ENCODE data around the gene TXNL4A. TPM values are rescaled to one million over a fixed set of nuclear protein-coding genes. Genes with fewer than 3 reads are reported as not detected.

The TXNL4A gene
- total RNA-seq, 6 donors from 2014 or later: 11.5 to 101 (median 27.8) TPM

DNA sequence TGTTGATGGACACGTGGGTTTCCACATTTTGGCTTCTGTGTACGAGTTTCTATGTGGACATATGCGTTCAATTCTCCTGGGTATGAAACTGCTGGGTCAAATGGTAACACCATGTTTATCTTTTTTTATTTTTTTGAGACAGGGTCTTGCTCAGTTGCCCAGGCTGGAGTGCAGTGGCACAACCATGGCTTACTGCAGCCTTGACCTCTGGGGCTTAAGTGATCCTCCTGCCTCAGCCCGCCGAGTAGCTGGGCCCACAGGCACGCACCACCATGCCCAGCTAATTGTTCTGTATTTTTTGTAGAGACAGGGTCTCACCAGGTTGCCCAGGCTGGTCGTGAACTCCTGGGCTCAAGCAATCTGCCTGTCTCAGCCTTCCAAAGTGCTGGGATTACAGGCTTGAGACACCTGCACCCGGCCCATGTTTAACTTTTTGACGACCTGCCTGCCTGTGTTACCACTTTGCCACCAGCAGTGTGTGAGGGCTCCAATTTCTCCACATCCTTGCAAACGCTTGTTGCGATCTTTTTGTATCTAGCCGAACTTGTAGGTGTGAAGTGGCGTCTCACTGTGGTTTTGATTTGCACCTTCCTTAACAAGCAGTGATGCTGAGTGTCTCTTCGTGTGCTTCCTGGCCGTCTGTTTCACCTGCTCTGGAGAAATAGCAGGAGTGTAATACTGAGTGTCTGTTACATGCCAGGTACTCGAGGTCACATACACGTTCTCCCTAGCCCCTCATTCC, 17.0 kb downstream of the TXNL4A start:
- DNase-seq: no peak
- no peak overlapping the region for H3K4me3 ChIP-seq
- WGBS, 2 donors: 86 to 90% methylated on average over 17 of the region's 17 CpGs
- no peaks in the 10 kb centered on the region for H3K9me3 ChIP-seq
- no peak overlapping the region for H3K27ac ChIP-seq
- TF ChIP-seq, protein P1, sequence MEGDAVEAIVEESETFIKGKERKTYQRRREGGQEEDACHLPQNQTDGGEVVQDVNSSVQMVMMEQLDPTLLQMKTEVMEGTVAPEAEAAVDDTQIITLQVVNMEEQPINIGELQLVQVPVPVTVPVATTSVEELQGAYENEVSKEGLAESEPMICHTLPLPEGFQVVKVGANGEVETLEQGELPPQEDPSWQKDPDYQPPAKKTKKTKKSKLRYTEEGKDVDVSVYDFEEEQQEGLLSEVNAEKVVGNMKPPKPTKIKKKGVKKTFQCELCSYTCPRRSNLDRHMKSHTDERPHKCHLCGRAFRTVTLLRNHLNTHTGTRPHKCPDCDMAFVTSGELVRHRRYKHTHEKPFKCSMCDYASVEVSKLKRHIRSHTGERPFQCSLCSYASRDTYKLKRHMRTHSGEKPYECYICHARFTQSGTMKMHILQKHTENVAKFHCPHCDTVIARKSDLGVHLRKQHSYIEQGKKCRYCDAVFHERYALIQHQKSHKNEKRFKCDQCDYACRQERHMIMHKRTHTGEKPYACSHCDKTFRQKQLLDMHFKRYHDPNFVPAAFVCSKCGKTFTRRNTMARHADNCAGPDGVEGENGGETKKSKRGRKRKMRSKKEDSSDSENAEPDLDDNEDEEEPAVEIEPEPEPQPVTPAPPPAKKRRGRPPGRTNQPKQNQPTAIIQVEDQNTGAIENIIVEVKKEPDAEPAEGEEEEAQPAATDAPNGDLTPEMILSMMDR (IDR thresholded peaks at IDR 0.05): no peak
- no peak for TF ChIP-seq POLR2AphosphoS5 (IDR thresholded peaks at IDR 0.05)
- TF ChIP-seq POLR2A (IDR thresholded peaks at IDR 0.05): no peak
- TF ChIP-seq EP300 (IDR thresholded peaks at IDR 0.05): no peak
- no peak for ATAC-seq (ENCODE audit: low FRiP score in 2 of 2)
- peaks cover 15 to 70% (median 39%) of the 10 kb centered on the region in 4 donors for H3K36me3 ChIP-seq
- H3K27me3 ChIP-seq: no peaks in the 10 kb centered on the region
- no peaks in the 10 kb centered on the region for H3K4me1 ChIP-seq

DNA sequence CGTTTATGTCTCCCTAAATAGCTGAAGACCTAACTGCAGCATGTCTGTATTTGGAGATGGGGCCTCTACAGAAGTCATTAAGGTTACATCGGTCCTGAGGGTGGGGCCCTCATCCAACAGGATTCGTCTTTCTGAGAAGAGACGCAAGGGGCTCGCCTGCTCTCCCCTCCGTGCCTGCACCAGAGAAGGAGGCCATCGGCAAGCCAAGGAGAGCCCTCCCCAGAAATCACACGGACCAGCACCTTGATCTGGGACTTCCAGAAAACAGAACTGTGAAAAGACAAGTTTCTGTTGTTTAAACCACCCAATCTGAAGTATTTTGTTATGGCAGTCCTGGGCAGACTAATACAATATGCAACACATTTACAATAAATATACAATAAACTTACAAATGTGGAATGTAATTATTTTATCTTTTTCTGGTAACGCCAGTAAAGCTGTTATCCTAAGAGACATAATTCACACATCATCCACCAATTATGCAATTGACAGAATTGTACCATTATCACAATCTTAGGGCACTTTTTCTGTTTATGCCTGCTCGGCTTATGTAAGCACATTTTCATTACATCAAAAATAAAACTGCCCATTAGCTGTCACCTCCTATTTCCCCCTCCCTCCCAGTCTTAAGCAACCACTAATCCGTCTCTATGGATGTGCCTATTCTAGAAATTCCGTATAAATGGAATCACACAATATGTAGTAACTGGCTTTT, 17.8 kb downstream of the TXNL4A start:
- Histone ChIP-seq H3K27ac (no peak overlapping the region), H3K27me3 (no peaks in the 10 kb centered on the region), H3K36me3 (peaks cover 15 to 62% (median 31%) of the 10 kb centered on the region in 4 donors), H3K9me3 (no peaks in the 10 kb centered on the region), H3K4me3 (no peak overlapping the region), H3K4me1 (peaks cover 0 to 8% (median 3%) of the 10 kb centered on the region in 4 donors)
- 93% methylated on average over 10 to 12 of the region's 12 CpGs for WGBS, 2 donors
- TF ChIP-seq POLR2AphosphoS5 (IDR thresholded peaks at IDR 0.05) (no peak), EP300 (IDR thresholded peaks at IDR 0.05) (no peak), POLR2A (IDR thresholded peaks at IDR 0.05) (no peak)
- TF ChIP-seq, protein P1 (IDR thresholded peaks at IDR 0.05): no peak
- peak in 1 of 2 donors; percentile 15 for DNase-seq
- ATAC-seq (ENCODE audit: low FRiP score in 2 of 2): no peak

DNA sequence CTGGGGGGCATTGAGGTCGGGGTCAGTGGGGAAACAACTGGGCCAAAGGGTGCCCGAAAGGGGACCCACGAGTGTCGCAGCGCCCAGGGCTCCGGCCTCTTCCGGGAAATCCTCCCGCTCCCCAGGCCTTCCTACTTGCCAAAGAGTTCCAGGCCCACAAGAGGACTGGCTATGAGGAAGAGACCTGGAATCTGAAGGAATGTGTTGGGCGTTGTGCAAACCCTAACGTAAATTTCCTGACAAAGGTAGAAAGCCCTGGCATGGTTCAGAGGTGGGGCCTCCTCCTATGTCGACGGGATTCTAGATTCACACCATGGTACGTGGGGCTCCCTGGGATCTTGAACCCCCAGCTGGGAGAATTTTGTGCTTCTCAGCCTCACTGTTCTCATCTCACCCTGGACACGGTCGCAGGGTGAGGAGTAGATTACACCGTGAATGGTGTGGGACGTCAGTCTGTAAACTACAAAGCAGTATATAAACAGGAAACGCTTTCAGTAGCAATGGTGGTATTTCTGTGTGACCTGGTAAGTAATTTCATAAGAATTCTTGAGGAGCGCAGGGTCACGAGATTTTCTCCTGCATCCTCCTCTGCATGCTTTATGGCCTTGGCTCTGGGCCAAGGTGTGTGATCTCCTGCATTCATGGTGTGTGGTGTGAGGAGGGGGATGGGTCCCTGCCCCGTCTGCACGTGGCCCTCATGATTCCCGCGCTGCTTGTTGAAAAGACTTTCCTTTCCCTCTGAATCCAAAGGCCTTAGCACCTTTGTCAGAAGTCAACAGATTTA, 23.1 kb downstream of the TXNL4A start:
- peak; percentile 28 to 60 for ATAC-seq (ENCODE audit: low FRiP score in 2 of 2)
- H3K4me3 ChIP-seq: peak overlapping the region; percentile 40 to 78 (median 65)
- WGBS, 2 donors: 10 to 12% methylated on average over 19 to 22 of the region's 24 CpGs
- H3K9me3 ChIP-seq: no peaks in the 10 kb centered on the region
- peaks cover 17 to 54% (median 34%) of the 10 kb centered on the region in 4 donors for H3K4me1 ChIP-seq
- TF ChIP-seq POLR2A (IDR thresholded peaks at IDR 0.05): peak in 2 of 4 donors; percentile 9 to 14
- peak in 1 of 4 donors; percentile 5 for TF ChIP-seq EP300 (IDR thresholded peaks at IDR 0.05)
- peak in 1 of 2 donors; percentile 11 for TF ChIP-seq POLR2AphosphoS5 (IDR thresholded peaks at IDR 0.05)
- TF ChIP-seq, protein P1 (IDR thresholded peaks at IDR 0.05): no peak
- DNase-seq: peak; percentile 67 to 82
- H3K36me3 ChIP-seq: peaks cover 0 to 15% (median 2%) of the 10 kb centered on the region in 4 donors
- H3K27me3 ChIP-seq: no peaks in the 10 kb centered on the region
- H3K27ac ChIP-seq: peak overlapping the region; percentile 84 to 91 (median 90)

DNA sequence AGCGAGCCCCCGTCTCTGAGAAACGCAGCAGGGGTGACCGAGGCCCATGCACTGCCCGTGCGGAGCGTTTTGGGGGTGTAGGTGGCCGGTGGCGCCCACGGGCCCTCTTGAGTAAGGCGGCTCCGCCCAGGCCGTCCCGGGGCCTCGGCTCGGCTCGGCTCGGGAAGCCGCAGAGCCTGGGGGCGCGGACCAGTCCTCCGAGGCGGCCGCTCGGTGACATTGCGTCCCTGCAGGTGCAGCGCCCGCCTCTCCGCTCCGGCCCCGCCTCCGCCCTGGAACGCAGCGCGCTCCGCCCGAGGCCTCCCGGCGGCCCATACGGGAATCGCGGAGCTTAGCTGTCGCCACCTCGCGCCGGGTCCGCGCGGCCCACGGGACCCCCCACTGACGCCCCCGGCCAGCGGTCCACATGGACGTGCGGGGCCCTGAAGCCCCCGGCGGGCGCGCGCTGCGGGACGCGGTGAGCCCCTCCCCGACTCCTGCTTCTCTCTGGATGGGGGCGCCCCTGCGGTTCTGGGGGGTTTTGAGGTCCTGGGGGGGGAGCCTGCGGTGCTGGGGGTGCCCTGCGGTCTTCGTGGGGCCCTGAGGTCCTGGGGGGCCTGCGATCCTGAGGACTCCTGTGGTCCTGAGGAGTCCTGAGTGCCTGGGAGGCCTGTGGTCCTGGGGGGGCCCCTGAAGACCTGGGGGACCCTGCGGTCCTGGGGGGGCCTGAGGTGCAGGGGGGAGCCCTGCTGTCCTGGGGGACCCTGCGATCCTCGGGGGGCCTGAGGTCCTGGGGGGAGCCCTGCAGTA, 23.8 kb downstream of the TXNL4A start, which contains the start of gene HSBP1L1:
TSS of gene HSBP1L1 (plus strand) at position 314 of the 789 bp plus-strand sequence. CDS start at position 407, 93 bp downstream.
- ATAC-seq (ENCODE audit: low FRiP score in 2 of 2) (peak; percentile 83 to 89), DNase-seq (peak; percentile 85 to 96)
- Histone ChIP-seq H3K9me3 (no peaks in the 10 kb centered on the region), H3K4me1 (peaks cover 17 to 62% (median 37%) of the 10 kb centered on the region in 4 donors), H3K27ac (peak within 1 kb of the TSS; percentile 84 to 91 (median 90)), H3K27me3 (no peaks in the 10 kb centered on the region), H3K36me3 (peaks cover 0 to 7% (median 1%) of the 10 kb centered on the region in 4 donors), H3K4me3 (peak within 1 kb of the TSS; percentile 40 to 78 (median 65))
- TF ChIP-seq, protein P1 (IDR thresholded peaks at IDR 0.05): peak; percentile 35 to 88 (median 59)
- peak; percentile 48 to 53 for TF ChIP-seq POLR2AphosphoS5 (IDR thresholded peaks at IDR 0.05)
- no peak for TF ChIP-seq EP300 (IDR thresholded peaks at IDR 0.05)
- peak in 2 of 4 donors; percentile 66 to 80 for TF ChIP-seq POLR2A (IDR thresholded peaks at IDR 0.05)
- WGBS, 2 donors: 10 to 32% methylated on average over 6 of the region's 73 CpGs
